OCI-LY7 (cell line): ENCODE measurements around the gene NMNAT1. TPM values are rescaled to one million over a fixed set of nuclear protein-coding genes. Genes with fewer than 3 reads are reported as not detected.
"Not testable (repeated sequence)": the region's sequence is repeated elsewhere in the genome, so short reads cannot be mapped to it uniquely, and the experiment has no call there.

Experiments used
- BruUV-seq: library from RNA; stranded (reverse); fragments of 400-500 nt; replicated peaks from 2 replicates; lab custom pipeline; 2021; lab: Mats Ljungman, UMichigan
- CTCF ChIA-PET: fragments of 300-600 bp; sonication (Branson Sonifier 250); formaldehyde crosslinking; loops from one replicate; lab custom pipeline; 2022; ENCODE audit warnings: antibody characterized with exemption; ENCODE audit not compliant: unreplicated experiment; lab: Charles Lee
- POLR2A ChIA-PET: fragments of 300-600 bp; sonication (Branson Sonifier 250); formaldehyde crosslinking; loops from one replicate; lab custom pipeline; 2022; ENCODE audit warnings: antibody characterized with exemption; lab: Charles Lee
- DNase-seq: peaks from one replicate; pipeline ENCODE4 v3.0.0-alpha.2; 2015; ENCODE audit warnings: low spot score
- H2AFZ ChIP-seq: fragments of 200-600 bp; sonication (generic), shearing (Covaris generic); 2 replicates; pipeline ENCODE4 v1.6.1; 2014; ENCODE audit warnings: mild to moderate bottlenecking, antibody characterized with exemption, low read length, moderate library complexity
- H3K27ac ChIP-seq: fragments of 200-600 bp; sonication (generic); 2 replicates; pipeline ENCODE4 v1.5.1; 2014; ENCODE audit warnings: mixed run types, low read depth, mild to moderate bottlenecking, moderate library complexity, low read length, inconsistent platforms; ENCODE audit not compliant: poor library complexity, severe bottlenecking
- H3K36me3 ChIP-seq: fragments of 200-600 bp; sonication (generic); 2 replicates; pipeline ENCODE4 v1.6.1; 2014; ENCODE audit warnings: mild to moderate bottlenecking, antibody characterized with exemption, low read length, moderate library complexity, mixed read lengths; ENCODE audit not compliant: insufficient read depth
- H3K4me1 ChIP-seq: fragments of 200-600 bp; sonication (generic); 2 replicates; pipeline ENCODE4 v1.5.1; 2014; ENCODE audit warnings: mild to moderate bottlenecking, low read length; ENCODE audit not compliant: insufficient read depth, poor library complexity, severe bottlenecking
- H3K4me2 ChIP-seq: fragments of 200-600 bp; sonication (generic); 2 replicates; pipeline ENCODE4 v1.6.1; 2014; ENCODE audit warnings: mild to moderate bottlenecking, low read length
- H3K4me3 ChIP-seq: fragments of 200-600 bp; sonication (generic); 2 replicates; pipeline ENCODE4 v1.5.1; 2014; ENCODE audit warnings: mild to moderate bottlenecking, low read depth, low read length; ENCODE audit not compliant: poor library complexity, severe bottlenecking
- H3K79me2 ChIP-seq: fragments of 200-600 bp; sonication (generic); 2 replicates; pipeline ENCODE4 v1.6.1; 2016; ENCODE audit warnings: low read depth, mild to moderate bottlenecking, low read length, moderate library complexity, mixed read lengths; ENCODE audit not compliant: insufficient read depth
- H3K9me2 ChIP-seq: fragments of 200-600 bp; sonication (generic); 2 replicates; pipeline ENCODE4 v1.6.1; 2016; ENCODE audit warnings: mild to moderate bottlenecking, low read length, mixed read lengths; ENCODE audit not compliant: insufficient read depth
- H3K9me3 ChIP-seq: fragments of 200-600 bp; sonication (generic); 2 replicates; pipeline ENCODE4 v1.6.1; 2014; ENCODE audit warnings: mild to moderate bottlenecking, mixed run types, low read length, mixed read lengths
- H4K20me1 ChIP-seq: fragments of 200-600 bp; sonication (generic); 2 replicates; pipeline ENCODE4 v1.6.1; 2014; ENCODE audit warnings: mild to moderate bottlenecking, antibody characterized with exemption, low read length, moderate library complexity, mixed read lengths; ENCODE audit not compliant: insufficient read depth
- CTCF ChIP-seq: fragments of 200-600 bp; sonication (generic); conservative IDR thresholded peaks from 2 replicates; pipeline ENCODE4 v1.5.1; 2014; ENCODE audit warnings: mild to moderate bottlenecking, antibody characterized with exemption, low read length, moderate library complexity, mixed read lengths
- EZH2phosphoT487 ChIP-seq: fragments of 200-600 bp; sonication (generic); IDR thresholded peaks from 2 replicates; pipeline ENCODE4 v1.6.1; 2018; ENCODE audit warnings: low read depth, borderline replicate concordance, mild to moderate bottlenecking, mixed run types, antibody characterized with exemption, low read length, moderate library complexity, mixed read lengths
- intact Hi-C: fragments of 100-400 bp; cut with micrococcal nuclease; formaldehyde crosslinking; loops from one replicate; pipeline ENCODE4 v1.10.0; 2022; ENCODE audit not compliant: unreplicated experiment
- total RNA-seq, 2 experiments: library from RNA; depleted of rRNA in 1 of 2; stranded (reverse); fragments of >200 nt in 1 of 2; shearing (Covaris generic) in 1 of 2; gene quantifications; 2 replicates each; pipeline ENCODE4 v1.2.3, GENCODE V29; 2014 to 2022

NMNAT1 gene
- total RNA-seq, 2 experiments from 2014 or later = 5.4 to 6.5 TPM

DNA sequence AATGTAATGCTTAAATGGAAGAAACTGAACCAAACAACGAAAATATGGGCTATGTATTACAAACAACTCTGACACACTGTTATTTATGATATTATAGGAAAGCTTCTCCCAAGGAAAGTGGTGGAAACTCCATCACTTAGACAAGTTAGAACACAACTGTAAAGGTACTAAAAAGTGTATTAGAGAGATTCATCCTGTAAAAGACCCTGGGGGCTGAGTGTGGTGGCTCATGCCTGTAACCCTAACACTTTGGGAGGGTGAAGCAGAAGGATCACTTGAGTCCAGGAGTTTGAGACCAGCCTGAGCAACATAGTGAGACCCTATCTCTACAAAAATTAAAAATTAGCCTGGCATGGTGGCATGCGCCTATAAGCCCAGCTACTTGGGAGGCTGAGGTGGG, 82.1 kb downstream of the NMNAT1 start:
- no peak overlapping the region for H3K4me2 ChIP-seq
- no peak overlapping the region for H3K4me3 ChIP-seq
- H2AFZ ChIP-seq = no peak overlapping the region
- no peaks in the 10 kb centered on the region for H3K9me2 ChIP-seq
- no peak overlapping the region for H3K27ac ChIP-seq
- no peak for DNase-seq
- no peaks in the 10 kb centered on the region for H3K9me3 ChIP-seq
- no peaks in the 10 kb centered on the region for H4K20me1 ChIP-seq
- H3K79me2 ChIP-seq = no peaks in the 10 kb centered on the region
- ChIA-PET POLR2A (no interaction called here), CTCF (no interaction called here)
- TF ChIP-seq EZH2phosphoT487 (no peak), CTCF (no peak)
- no TSS peak for BruUV-seq
- intact Hi-C loops = no loop called here
- no peaks in the 10 kb centered on the region for H3K4me1 ChIP-seq
- H3K36me3 ChIP-seq = no peaks in the 10 kb centered on the region

DNA sequence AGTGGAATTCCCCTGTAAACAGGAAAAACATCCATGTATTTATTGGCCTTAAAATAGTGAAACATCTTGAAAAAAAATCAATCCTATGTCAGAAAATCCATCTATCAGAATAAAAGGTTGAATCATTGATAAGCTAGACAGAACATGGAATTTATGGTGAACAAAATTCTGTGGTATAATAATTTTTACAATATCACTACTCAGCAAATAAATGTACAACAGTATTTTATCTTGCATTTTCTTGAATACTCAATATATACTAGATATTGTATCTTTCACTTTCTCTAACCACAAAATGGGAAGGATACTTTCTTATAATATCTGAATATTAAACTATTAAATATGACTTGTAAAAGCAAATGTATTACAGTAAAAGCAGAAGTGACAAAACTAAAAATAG, 83.8 kb downstream of the NMNAT1 start:
- Histone ChIP-seq H2AFZ (no peak overlapping the region), H3K27ac (no peak overlapping the region), H3K9me2 (no peaks in the 10 kb centered on the region), H3K79me2 (no peaks in the 10 kb centered on the region), H4K20me1 (no peaks in the 10 kb centered on the region), H3K4me3 (no peak overlapping the region), H3K36me3 (no peaks in the 10 kb centered on the region), H3K4me1 (peaks cover 2% of the 10 kb centered on the region), H3K4me2 (no peak overlapping the region), H3K9me3 (no peaks in the 10 kb centered on the region)
- TF ChIP-seq EZH2phosphoT487 (no peak), CTCF (no peak)
- no peak for DNase-seq
- ChIA-PET POLR2A (interaction anchor here (1.0 kb wide), 1 partner anchor 76 kb away, joined by 3 read pairs; no protein-coding TSS in a partner anchor), CTCF (no interaction called here)
- intact Hi-C loops = no loop called here
- BruUV-seq = no TSS peak

- H3K79me2 ChIP-seq, BruUV-seq, H3K27ac ChIP-seq, H3K4me2 ChIP-seq, DNase-seq, H3K9me3 ChIP-seq, H4K20me1 ChIP-seq, H3K36me3 ChIP-seq, POLR2A ChIA-PET, H2AFZ ChIP-seq, H3K4me1 ChIP-seq, H3K9me2 ChIP-seq, H3K4me3 ChIP-seq, CTCF ChIA-PET, intact Hi-C loops: not testable (repeated sequence)
These were observed 85.8 kb downstream of the NMNAT1 start for GRCh38 chr1:10028956-10029500.
